SK-N-SH (cell line): ENCODE data around the gene RD3L. TPM values are rescaled to one million over a fixed set of nuclear protein-coding genes. Genes with fewer than 3 reads are reported as not detected.

Source experiments
- CTCF ChIA-PET: fragments of 300-600, 350-600 bp; formaldehyde crosslinking; extraction: SDS; loops from one replicate; lab custom pipeline; 2021; lab: Yijun Ruan, JAX
- POLR2A ChIA-PET: fragments of 350-600 bp; sonication (Branson Sonifier 250); formaldehyde crosslinking; extraction: SDS; loops from one replicate; lab custom pipeline; 2020; ENCODE audit warnings: antibody characterized with exemption, inconsistent platforms; lab: Yijun Ruan, JAX
- DNase-seq: peaks from one replicate; pipeline ENCODE4 v3.0.0; 2012
- H2AFZ ChIP-seq: fragments of 200-600 bp; sonication (generic); 2 replicates; pipeline ENCODE4 v1.8.1; 2016; ENCODE audit warnings: antibody characterized with exemption, mild to moderate bottlenecking, low read depth
- H3F3A ChIP-seq: fragments of 200-600 bp; sonication (generic); replicated peaks from 2 replicates; pipeline ENCODE3; 2016; ENCODE audit warnings: antibody characterized with exemption, mild to moderate bottlenecking; ENCODE audit not compliant: insufficient read depth
- H3K27ac ChIP-seq, 2 experiments: fragments of 200-500 bp in 1 of 2; fragments of 200-600 bp in 1 of 2; sonication (Bioruptor generic) in 1 of 2; sonication (generic), shearing (Covaris generic) in 1 of 2; 2 replicates each; pipeline versions ENCODE4 v1.5.1 to v1.6.1; 2014 to 2016; ENCODE audit warnings: low read depth in 2 of 2, inconsistent platforms in 1 of 2, low read length in 1 of 2, mild to moderate bottlenecking in 1 of 2, mixed read lengths in 1 of 2
- H3K27me3 ChIP-seq: fragments of 200-600 bp; sonication (generic), shearing (Covaris generic); 2 replicates; pipeline ENCODE4 v1.6.1; 2016; ENCODE audit warnings: mixed run types; ENCODE audit not compliant: insufficient read depth
- H3K36me3 ChIP-seq, 2 experiments: fragments of 200-500 bp in 1 of 2; fragments of 200-600 bp in 1 of 2; sonication (Bioruptor generic) in 1 of 2; sonication (generic) in 1 of 2; replicated peaks in 1 of 2; 2 replicates each; pipeline versions ENCODE3 to v1.5.1; 2014 to 2016; ENCODE audit warnings: low read length in 1 of 2, mild to moderate bottlenecking in 1 of 2; ENCODE audit not compliant: insufficient read depth in 2 of 2, control insufficient read depth in 1 of 2
- H3K4me1 ChIP-seq, 2 experiments: fragments of 200-500 bp in 1 of 2; fragments of 200-600 bp in 1 of 2; sonication (Bioruptor generic) in 1 of 2; sonication (generic), shearing (Covaris generic) in 1 of 2; 2 replicates each; pipeline versions ENCODE4 v1.5.1 to v1.6.1; 2014 to 2016; ENCODE audit warnings: low read depth in 1 of 2, low read length in 1 of 2, mixed run types in 1 of 2; ENCODE audit not compliant: insufficient read depth in 2 of 2, control insufficient read depth in 1 of 2
- H3K4me2 ChIP-seq: fragments of 200-600 bp; sonication (generic), shearing (Covaris generic); 2 replicates; pipeline ENCODE4 v1.6.1; 2017; ENCODE audit warnings: mixed run types
- H3K4me3 ChIP-seq, 2 experiments: fragments of 200-500 bp in 1 of 2; fragments of 200-600 bp in 1 of 2; sonication (Bioruptor generic) in 1 of 2; sonication (generic), shearing (Covaris generic) in 1 of 2; 2 replicates each; pipeline versions ENCODE4 v1.5.1 to v1.8.1; 2014 to 2016; ENCODE audit warnings: low read depth in 2 of 2, inconsistent platforms in 1 of 2, low read length in 1 of 2, mild to moderate bottlenecking in 1 of 2, mixed read lengths in 1 of 2, moderate library complexity in 1 of 2
- H3K79me2 ChIP-seq: fragments of 200-600 bp; sonication (generic); 2 replicates; pipeline ENCODE4 v1.8.1; 2017; ENCODE audit warnings: mild to moderate bottlenecking; ENCODE audit not compliant: insufficient read depth
- H3K9ac ChIP-seq: fragments of 200-600 bp; sonication (generic); 2 replicates; pipeline ENCODE4 v1.6.1; 2017; ENCODE audit warnings: mixed run types
- H3K9me2 ChIP-seq: fragments of 200-600 bp; sonication (generic); 2 replicates; pipeline ENCODE4 v1.6.1; 2017; ENCODE audit warnings: mixed run types
- H3K9me3 ChIP-seq: fragments of 200-600 bp; sonication (generic); 2 replicates; pipeline ENCODE4 v1.6.1; 2017; ENCODE audit warnings: mixed run types, mild to moderate bottlenecking, moderate library complexity
- H4K20me1 ChIP-seq: fragments of 200-600 bp; sonication (generic); 2 replicates; pipeline ENCODE4 v1.6.1; 2017; ENCODE audit warnings: mild to moderate bottlenecking, mixed run types; ENCODE audit not compliant: insufficient read depth
- EP300 ChIP-seq, 2 experiments: IDR thresholded peaks; 2 replicates each; pipeline versions ENCODE4 v1.4.0 to v1.6.1; 2012; ENCODE audit warnings: borderline replicate concordance in 1 of 2, low read depth in 1 of 2, low read length in 1 of 2
- FOXJ3 ChIP-seq: sonication (generic); formaldehyde crosslinking; IDR thresholded peaks from 2 replicates; pipeline ENCODE4 v1.5.1; 2020; ENCODE audit warnings: mild to moderate bottlenecking, missing genetic modification reagents
- GABPA ChIP-seq: IDR thresholded peaks from 2 replicates; pipeline ENCODE4 v1.4.0; 2012; ENCODE audit warnings: low read depth, mild to moderate bottlenecking
- GATA2 ChIP-seq: sonication (generic); formaldehyde crosslinking; IDR thresholded peaks from 2 replicates; pipeline ENCODE4 v1.5.0; 2020; ENCODE audit warnings: mild to moderate bottlenecking, missing genetic modification reagents
- POLR2AphosphoS5 ChIP-seq: IDR thresholded peaks from 2 replicates; pipeline ENCODE4 v1.6.1; 2012; ENCODE audit warnings: low read depth, low read length
- RAD21 ChIP-seq: IDR thresholded peaks from 2 replicates; pipeline ENCODE4 v1.6.1; 2012; ENCODE audit warnings: mild to moderate bottlenecking, low read length
- RCOR1 ChIP-seq: fragments of 150-350 bp; IDR thresholded peaks from 2 replicates; pipeline ENCODE4 v1.6.1; 2017; ENCODE audit warnings: antibody characterized with exemption, low read length
- RXRA ChIP-seq: IDR thresholded peaks from 2 replicates; pipeline ENCODE4 v1.4.0; 2012; ENCODE audit warnings: low read depth, mild to moderate bottlenecking, borderline replicate concordance
- SIN3A ChIP-seq: IDR thresholded peaks from 2 replicates; pipeline ENCODE4 v1.6.1; 2012; ENCODE audit warnings: low read depth, mild to moderate bottlenecking, low read length, moderate library complexity, borderline replicate concordance
- SMC3 ChIP-seq: IDR thresholded peaks from 2 replicates; pipeline ENCODE4 v1.6.1; 2012; ENCODE audit warnings: low read depth, low read length, improper control_type of control experiment
- TCF12 ChIP-seq: IDR thresholded peaks from 2 replicates; pipeline ENCODE4 v1.4.0; 2012
- TEAD4 ChIP-seq: IDR thresholded peaks from 2 replicates; pipeline ENCODE4 v1.4.0; 2012; ENCODE audit warnings: mild to moderate bottlenecking, borderline replicate concordance; ENCODE audit not compliant: insufficient read depth
- WGBS: methylation state at CpG from one replicate; pipeline ENCODE4 v1.1.6; 2017; ENCODE audit warnings: low lambda C conversion rate; 5-methylcytosine and 5-hydroxymethylcytosine counted together
- polyA plus RNA-seq, 3 experiments: library from polyadenylated mRNA; depleted of rRNA; stranded (reverse); fragments of >200 nt; gene quantifications; 2 replicates each; pipeline ENCODE4 v1.2.3, GENCODE V29; 2012
- TF ChIP-seq, protein P1 (sequence below): IDR thresholded peaks from 2 replicates; pipeline ENCODE4 v1.4.0; 2012; ENCODE audit warnings: low read depth, borderline replicate concordance
- TF ChIP-seq, protein P2 (sequence below): IDR thresholded peaks from 2 replicates; pipeline ENCODE4 v1.4.0; 2012; ENCODE audit warnings: low read depth
- TF ChIP-seq, protein P3 (sequence below): IDR thresholded peaks from 2 replicates; pipeline ENCODE4 v1.4.0; 2012; ENCODE audit warnings: low read depth, borderline replicate concordance
- TF ChIP-seq, protein P4 (sequence below): fragments of 200-600 bp; sonication (generic); IDR thresholded peaks from 2 replicates; pipeline ENCODE4 v1.6.1; 2017; ENCODE audit warnings: antibody characterized with exemption, mild to moderate bottlenecking, moderate library complexity
- TF ChIP-seq, protein P5 (sequence below): fragments of 150-350 bp; IDR thresholded peaks from 2 replicates; pipeline ENCODE4 v1.6.1; 2017; ENCODE audit warnings: antibody characterized with exemption, low read length, low read depth, borderline replicate concordance
- TF ChIP-seq, protein P6 (sequence below): IDR thresholded peaks from 2 replicates; pipeline ENCODE4; 2012
- TF ChIP-seq, protein P7 (sequence below): IDR thresholded peaks from 2 replicates; pipeline ENCODE4 v1.6.1; 2012; ENCODE audit warnings: mild to moderate bottlenecking, low read depth, low read length, moderate library complexity

The RD3L gene
- polyA plus RNA-seq, 1 of the 3 experiments (the other 2 are of a cell fraction): not detected

DNA sequence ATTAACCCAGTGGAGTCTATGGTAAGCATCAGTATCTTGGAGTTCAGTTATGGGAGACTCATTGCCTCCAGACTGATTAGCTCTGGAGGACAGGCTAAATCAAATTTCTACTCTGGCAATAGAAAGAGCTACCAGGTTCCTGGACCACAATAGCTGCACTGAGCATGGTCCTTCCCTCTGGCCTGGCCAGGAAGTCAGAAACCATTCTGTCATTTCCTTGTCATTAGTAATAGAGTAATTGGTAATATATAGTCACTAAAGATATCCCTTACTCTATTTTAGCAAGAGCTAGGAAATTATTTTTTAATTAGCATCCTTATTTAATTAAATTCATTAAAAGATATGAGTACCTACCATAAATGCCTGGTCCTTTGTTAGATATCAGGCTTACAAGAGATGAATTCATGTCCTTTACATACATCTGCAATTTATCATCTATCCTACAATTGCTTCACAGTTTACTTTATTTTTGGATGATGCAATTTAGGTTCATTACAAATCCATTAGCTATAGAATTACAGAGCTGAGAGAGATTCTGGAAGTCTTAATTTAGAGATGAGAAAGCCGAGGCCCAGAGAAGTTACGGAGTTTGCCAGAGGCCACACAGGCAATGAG lies 37.7 kb downstream of the RD3L start (continued):
- peak in 1 of 2 experiments; percentile 76; a peak in 2 of 4 replicates for TF ChIP-seq EP300 (IDR thresholded peaks at IDR 0.05; ENCODE audit: borderline replicate concordance in 1 of 2, low read depth in 1 of 2, low read length in 1 of 2)
- peak; percentile 58 for TF ChIP-seq GATA2 (CRISPR knock-in tag)
- TF ChIP-seq, protein P1, sequence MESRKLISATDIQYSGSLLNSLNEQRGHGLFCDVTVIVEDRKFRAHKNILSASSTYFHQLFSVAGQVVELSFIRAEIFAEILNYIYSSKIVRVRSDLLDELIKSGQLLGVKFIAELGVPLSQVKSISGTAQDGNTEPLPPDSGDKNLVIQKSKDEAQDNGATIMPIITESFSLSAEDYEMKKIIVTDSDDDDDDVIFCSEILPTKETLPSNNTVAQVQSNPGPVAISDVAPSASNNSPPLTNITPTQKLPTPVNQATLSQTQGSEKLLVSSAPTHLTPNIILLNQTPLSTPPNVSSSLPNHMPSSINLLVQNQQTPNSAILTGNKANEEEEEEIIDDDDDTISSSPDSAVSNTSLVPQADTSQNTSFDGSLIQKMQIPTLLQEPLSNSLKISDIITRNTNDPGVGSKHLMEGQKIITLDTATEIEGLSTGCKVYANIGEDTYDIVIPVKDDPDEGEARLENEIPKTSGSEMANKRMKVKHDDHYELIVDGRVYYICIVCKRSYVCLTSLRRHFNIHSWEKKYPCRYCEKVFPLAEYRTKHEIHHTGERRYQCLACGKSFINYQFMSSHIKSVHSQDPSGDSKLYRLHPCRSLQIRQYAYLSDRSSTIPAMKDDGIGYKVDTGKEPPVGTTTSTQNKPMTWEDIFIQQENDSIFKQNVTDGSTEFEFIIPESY: no peak
- no peak for TF ChIP-seq GABPA
- TF ChIP-seq, protein P2, sequence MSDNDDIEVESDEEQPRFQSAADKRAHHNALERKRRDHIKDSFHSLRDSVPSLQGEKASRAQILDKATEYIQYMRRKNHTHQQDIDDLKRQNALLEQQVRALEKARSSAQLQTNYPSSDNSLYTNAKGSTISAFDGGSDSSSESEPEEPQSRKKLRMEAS: no peak
- TF ChIP-seq RAD21: no peak; the same call in 1 of the 2 replicates
- TF ChIP-seq, protein P3, sequence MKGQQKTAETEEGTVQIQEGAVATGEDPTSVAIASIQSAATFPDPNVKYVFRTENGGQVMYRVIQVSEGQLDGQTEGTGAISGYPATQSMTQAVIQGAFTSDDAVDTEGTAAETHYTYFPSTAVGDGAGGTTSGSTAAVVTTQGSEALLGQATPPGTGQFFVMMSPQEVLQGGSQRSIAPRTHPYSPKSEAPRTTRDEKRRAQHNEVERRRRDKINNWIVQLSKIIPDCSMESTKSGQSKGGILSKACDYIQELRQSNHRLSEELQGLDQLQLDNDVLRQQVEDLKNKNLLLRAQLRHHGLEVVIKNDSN: no peak
- TF ChIP-seq POLR2AphosphoS5: no peak

DNA sequence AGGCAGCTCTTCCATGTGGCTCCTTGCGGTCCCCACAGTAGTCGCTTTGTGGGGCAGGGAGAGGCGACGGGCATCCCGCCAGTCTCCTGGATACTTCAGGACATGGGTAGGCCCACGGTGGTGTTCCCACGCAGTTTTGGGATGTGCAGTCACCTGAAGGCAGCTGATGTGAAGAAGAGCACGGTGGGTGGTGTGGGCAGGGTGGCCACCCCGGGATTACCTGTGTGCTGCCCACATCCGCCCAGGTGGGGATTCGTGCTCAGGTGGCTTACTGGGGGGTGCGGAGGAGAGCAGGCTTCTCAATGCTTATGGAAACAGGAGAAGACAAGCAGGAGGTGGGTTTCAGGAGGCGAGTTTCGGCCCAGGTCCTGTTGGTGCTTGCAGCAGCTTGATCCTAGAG lies 42.5 kb downstream of the RD3L start:
- ChIA-PET CTCF (interaction anchor here (1.1 to 3.6 kb wide), 12 partner anchors 11 to 103 kb away, joined by 3 to 18 read pairs (median 6); no protein-coding TSS in a partner anchor), POLR2A (no interaction called here)
- H4K20me1 ChIP-seq: no peaks in the 10 kb centered on the region
- H3K9ac ChIP-seq: no peak overlapping the region
- no peak overlapping the region for H3K4me3 ChIP-seq
- H3K9me2 ChIP-seq: no peaks in the 10 kb centered on the region
- H3K4me1 ChIP-seq: peaks cover 0 to 5% of the 10 kb centered on the region in 2 experiments; a peak in 1 of 4 replicates
- no peaks in the 10 kb centered on the region for H3K36me3 ChIP-seq
- H3K4me2 ChIP-seq: no peak overlapping the region
- H2AFZ ChIP-seq: no peak overlapping the region
- WGBS: 82% methylated on average over 6 of the region's 14 CpGs
- no peaks in the 10 kb centered on the region for H3K27me3 ChIP-seq
- peaks cover 3% of the 10 kb centered on the region for H3F3A ChIP-seq
- H3K79me2 ChIP-seq: no peaks in the 10 kb centered on the region
- DNase-seq: peak; percentile 21
- no peaks in the 10 kb centered on the region for H3K9me3 ChIP-seq
- H3K27ac ChIP-seq: no peak overlapping the region
- TF ChIP-seq, protein P4, sequence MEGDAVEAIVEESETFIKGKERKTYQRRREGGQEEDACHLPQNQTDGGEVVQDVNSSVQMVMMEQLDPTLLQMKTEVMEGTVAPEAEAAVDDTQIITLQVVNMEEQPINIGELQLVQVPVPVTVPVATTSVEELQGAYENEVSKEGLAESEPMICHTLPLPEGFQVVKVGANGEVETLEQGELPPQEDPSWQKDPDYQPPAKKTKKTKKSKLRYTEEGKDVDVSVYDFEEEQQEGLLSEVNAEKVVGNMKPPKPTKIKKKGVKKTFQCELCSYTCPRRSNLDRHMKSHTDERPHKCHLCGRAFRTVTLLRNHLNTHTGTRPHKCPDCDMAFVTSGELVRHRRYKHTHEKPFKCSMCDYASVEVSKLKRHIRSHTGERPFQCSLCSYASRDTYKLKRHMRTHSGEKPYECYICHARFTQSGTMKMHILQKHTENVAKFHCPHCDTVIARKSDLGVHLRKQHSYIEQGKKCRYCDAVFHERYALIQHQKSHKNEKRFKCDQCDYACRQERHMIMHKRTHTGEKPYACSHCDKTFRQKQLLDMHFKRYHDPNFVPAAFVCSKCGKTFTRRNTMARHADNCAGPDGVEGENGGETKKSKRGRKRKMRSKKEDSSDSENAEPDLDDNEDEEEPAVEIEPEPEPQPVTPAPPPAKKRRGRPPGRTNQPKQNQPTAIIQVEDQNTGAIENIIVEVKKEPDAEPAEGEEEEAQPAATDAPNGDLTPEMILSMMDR: no peak
- TF ChIP-seq, protein P5, sequence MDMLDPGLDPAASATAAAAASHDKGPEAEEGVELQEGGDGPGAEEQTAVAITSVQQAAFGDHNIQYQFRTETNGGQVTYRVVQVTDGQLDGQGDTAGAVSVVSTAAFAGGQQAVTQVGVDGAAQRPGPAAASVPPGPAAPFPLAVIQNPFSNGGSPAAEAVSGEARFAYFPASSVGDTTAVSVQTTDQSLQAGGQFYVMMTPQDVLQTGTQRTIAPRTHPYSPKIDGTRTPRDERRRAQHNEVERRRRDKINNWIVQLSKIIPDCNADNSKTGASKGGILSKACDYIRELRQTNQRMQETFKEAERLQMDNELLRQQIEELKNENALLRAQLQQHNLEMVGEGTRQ: no peak
- TF ChIP-seq TCF12 (no peak), SIN3A (no peak), TEAD4 (no peak), SMC3 (no peak), RXRA (no peak), GABPA (no peak), FOXJ3 (CRISPR knock-in tag) (no peak), RCOR1 (no peak)
- TF ChIP-seq, protein P6, sequence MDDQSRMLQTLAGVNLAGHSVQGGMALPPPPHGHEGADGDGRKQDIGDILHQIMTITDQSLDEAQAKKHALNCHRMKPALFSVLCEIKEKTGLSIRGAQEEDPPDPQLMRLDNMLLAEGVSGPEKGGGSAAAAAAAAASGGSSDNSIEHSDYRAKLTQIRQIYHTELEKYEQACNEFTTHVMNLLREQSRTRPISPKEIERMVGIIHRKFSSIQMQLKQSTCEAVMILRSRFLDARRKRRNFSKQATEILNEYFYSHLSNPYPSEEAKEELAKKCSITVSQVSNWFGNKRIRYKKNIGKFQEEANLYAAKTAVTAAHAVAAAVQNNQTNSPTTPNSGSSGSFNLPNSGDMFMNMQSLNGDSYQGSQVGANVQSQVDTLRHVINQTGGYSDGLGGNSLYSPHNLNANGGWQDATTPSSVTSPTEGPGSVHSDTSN: no peak
- TF ChIP-seq, protein P2: no peak
- TF ChIP-seq, protein P7, sequence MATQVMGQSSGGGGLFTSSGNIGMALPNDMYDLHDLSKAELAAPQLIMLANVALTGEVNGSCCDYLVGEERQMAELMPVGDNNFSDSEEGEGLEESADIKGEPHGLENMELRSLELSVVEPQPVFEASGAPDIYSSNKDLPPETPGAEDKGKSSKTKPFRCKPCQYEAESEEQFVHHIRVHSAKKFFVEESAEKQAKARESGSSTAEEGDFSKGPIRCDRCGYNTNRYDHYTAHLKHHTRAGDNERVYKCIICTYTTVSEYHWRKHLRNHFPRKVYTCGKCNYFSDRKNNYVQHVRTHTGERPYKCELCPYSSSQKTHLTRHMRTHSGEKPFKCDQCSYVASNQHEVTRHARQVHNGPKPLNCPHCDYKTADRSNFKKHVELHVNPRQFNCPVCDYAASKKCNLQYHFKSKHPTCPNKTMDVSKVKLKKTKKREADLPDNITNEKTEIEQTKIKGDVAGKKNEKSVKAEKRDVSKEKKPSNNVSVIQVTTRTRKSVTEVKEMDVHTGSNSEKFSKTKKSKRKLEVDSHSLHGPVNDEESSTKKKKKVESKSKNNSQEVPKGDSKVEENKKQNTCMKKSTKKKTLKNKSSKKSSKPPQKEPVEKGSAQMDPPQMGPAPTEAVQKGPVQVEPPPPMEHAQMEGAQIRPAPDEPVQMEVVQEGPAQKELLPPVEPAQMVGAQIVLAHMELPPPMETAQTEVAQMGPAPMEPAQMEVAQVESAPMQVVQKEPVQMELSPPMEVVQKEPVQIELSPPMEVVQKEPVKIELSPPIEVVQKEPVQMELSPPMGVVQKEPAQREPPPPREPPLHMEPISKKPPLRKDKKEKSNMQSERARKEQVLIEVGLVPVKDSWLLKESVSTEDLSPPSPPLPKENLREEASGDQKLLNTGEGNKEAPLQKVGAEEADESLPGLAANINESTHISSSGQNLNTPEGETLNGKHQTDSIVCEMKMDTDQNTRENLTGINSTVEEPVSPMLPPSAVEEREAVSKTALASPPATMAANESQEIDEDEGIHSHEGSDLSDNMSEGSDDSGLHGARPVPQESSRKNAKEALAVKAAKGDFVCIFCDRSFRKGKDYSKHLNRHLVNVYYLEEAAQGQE: no peak
